K562 (cell line): Measurements from ENCODE around the gene YES1. TPM values are rescaled to one million over a fixed set of nuclear protein-coding genes. Genes with fewer than 3 reads are reported as not detected.

Source experiments
- CHD2 ChIP-seq: IDR thresholded peaks from 2 replicates; pipeline ENCODE4 v1.6.1; 2011; ENCODE audit warnings: low read depth, low read length
- GTF2F1 ChIP-seq: IDR thresholded peaks from 2 replicates; pipeline ENCODE4 v1.6.1; 2011; ENCODE audit warnings: low read depth, low read length, improper control_type of control experiment
- NR4A1 ChIP-seq, 2 experiments: fragments of 250-450 bp in 1 of 2; fragments of 450-650 bp in 1 of 2; sonication (Bioruptor Pico) in 1 of 2; IDR thresholded peaks; 2 replicates each; pipeline versions ENCODE4 v1.4.0 to v1.6.1; 2016 to 2020; ENCODE audit warnings: mild to moderate bottlenecking in 2 of 2, missing compliant biosample characterization in 1 of 2, missing genetic modification characterization in 1 of 2, moderate library complexity in 1 of 2
- RBM17 ChIP-seq: fragments of 200-400 bp; formaldehyde crosslinking; IDR thresholded peaks from 2 replicates; pipeline ENCODE4 v1.6.1; 2017; ENCODE audit warnings: low read depth, mild to moderate bottlenecking, low read length, borderline replicate concordance
- SETDB1 ChIP-seq: IDR thresholded peaks from one replicate; pipeline ENCODE4 v1.6.1; 2012; ENCODE audit warnings: low read length, control low read depth, inconsistent platforms
- SUPT5H ChIP-seq: fragments of 450-650 bp; IDR thresholded peaks from 2 replicates; pipeline ENCODE4 v1.6.1; 2016
- THAP12 ChIP-seq: fragments of 250-450 bp; sonication (Bioruptor Pico); IDR thresholded peaks from 2 replicates; pipeline ENCODE4 v1.9.0; 2021; ENCODE audit warnings: mild to moderate bottlenecking, inconsistent platforms
- THRAP3 ChIP-seq: fragments of 450-650 bp; IDR thresholded peaks from 2 replicates; pipeline ENCODE4 v1.6.1; 2016; ENCODE audit warnings: mild to moderate bottlenecking, inconsistent platforms, borderline replicate concordance
- U2AF1 ChIP-seq: fragments of 200-400 bp; formaldehyde crosslinking; optimal IDR thresholded peaks from 2 replicates; pipeline ENCODE3; 2017; ENCODE audit warnings: mild to moderate bottlenecking, low read depth, low read length, moderate library complexity
- YBX1 ChIP-seq: fragments of 450-650 bp; IDR thresholded peaks from 2 replicates; pipeline ENCODE4 v1.7.1; 2016; ENCODE audit warnings: mild to moderate bottlenecking
- ZBTB40 ChIP-seq, 2 experiments: fragments of 450-650 bp in 1 of 2; sonication (generic) in 1 of 2; formaldehyde crosslinking in 1 of 2; IDR thresholded peaks; 2 replicates each; pipeline versions ENCODE4 v1.7.1 to v1.9.0; 2016 to 2022; ENCODE audit warnings: inconsistent platforms in 1 of 2, mild to moderate bottlenecking in 1 of 2, missing genetic modification reagents in 1 of 2
- ZNF3 ChIP-seq: fragments of 250-450 bp; sonication (Bioruptor Pico); IDR thresholded peaks from 2 replicates; pipeline ENCODE4 v1.5.0; 2021; ENCODE audit warnings: mild to moderate bottlenecking, moderate library complexity
- ZNF444 ChIP-seq: fragments of 250-450 bp; sonication (Bioruptor Pico); IDR thresholded peaks from 2 replicates; pipeline ENCODE4 v1.4.0; 2020; ENCODE audit warnings: mild to moderate bottlenecking, moderate library complexity
- ZNF589 ChIP-seq: fragments of 200-800 bp; sonication (Bioruptor generic); IDR thresholded peaks from 2 replicates; pipeline ENCODE4 v1.6.1; 2016; ENCODE audit warnings: low read depth, missing genetic modification characterization, missing compliant biosample characterization
- polyA plus RNA-seq, 8 experiments: library from polyadenylated mRNA; depleted of rRNA in 4 of 8; stranded (reverse) in 5 of 8; unstranded in 3 of 8; fragments of >200 nt; fragmentation: Nextera tagmentation in 2 of 8; fragmentation: Illumina TruSeq in 1 of 8; extraction: Ambion mirVana in 2 of 8; extraction: Trizol in 1 of 8; gene quantifications; 2 replicates each; pipeline versions ENCODE4 v1.2.1 to v1.2.3, GENCODE V29; 2011 to 2014; ENCODE audit warnings: inconsistent platforms in 1 of 8, missing spikeins in 1 of 8
- total RNA-seq, 7 experiments: library from RNA; depleted of rRNA in 6 of 7; stranded (reverse); fragments of >200 nt in 6 of 7; fragmentation: Illumina TruSeq in 2 of 7; extraction: Trizol in 2 of 7; gene quantifications; 2 replicates each; pipeline versions ENCODE4 v1.2.1 to v1.2.3, GENCODE V29; 2011 to 2021; ENCODE audit warnings: low replicate concordance in 1 of 7
- TF ChIP-seq, protein P1 (sequence below): fragments of 450-650 bp; formaldehyde crosslinking; IDR thresholded peaks from 2 replicates; pipeline ENCODE4 v1.4.0; 2020; ENCODE audit warnings: mild to moderate bottlenecking, moderate library complexity

Gene YES1
- total and polyA plus RNA-seq, 9 of the 15 experiments (the other 6 are each of a cell fraction or from before 2014, with no cell fraction given), result 37.2 to 115 (median 77.7) TPM

GRCh38 chr18:841647-842370 is 29.8 kb upstream of the YES1 start (continued):
- TF ChIP-seq ZNF444 (CRISPR knock-in tag) (no peak), RBM17 (no peak), ZBTB40 (IDR thresholded peaks at IDR 0.05) (no peak), ZBTB40 (CRISPR knock-in tag; IDR thresholded peaks at IDR 0.05) (no peak), GTF2F1 (no peak), SETDB1 (no peak), U2AF1 (no peak), THRAP3 (no peak), CHD2 (no peak), SUPT5H (peak; percentile 27; the same call in 1 of the 2 replicates), YBX1 (no peak), ZNF3 (CRISPR knock-in tag) (no peak), NR4A1 (CRISPR knock-in tag; IDR thresholded peaks at IDR 0.05) (no peak), NR4A1 (tag; IDR thresholded peaks at IDR 0.05) (no peak), ZNF589 (CRISPR knock-in tag) (no peak), THAP12 (CRISPR knock-in tag) (no peak)
- TF ChIP-seq, protein P1, sequence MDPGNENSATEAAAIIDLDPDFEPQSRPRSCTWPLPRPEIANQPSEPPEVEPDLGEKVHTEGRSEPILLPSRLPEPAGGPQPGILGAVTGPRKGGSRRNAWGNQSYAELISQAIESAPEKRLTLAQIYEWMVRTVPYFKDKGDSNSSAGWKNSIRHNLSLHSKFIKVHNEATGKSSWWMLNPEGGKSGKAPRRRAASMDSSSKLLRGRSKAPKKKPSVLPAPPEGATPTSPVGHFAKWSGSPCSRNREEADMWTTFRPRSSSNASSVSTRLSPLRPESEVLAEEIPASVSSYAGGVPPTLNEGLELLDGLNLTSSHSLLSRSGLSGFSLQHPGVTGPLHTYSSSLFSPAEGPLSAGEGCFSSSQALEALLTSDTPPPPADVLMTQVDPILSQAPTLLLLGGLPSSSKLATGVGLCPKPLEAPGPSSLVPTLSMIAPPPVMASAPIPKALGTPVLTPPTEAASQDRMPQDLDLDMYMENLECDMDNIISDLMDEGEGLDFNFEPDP (CRISPR knock-in tag), result no peak
